HUES64 (cell line): Measurements from ENCODE around the gene AACS.
A peak's percentile ranks its signal among the peaks of the same experiment; 100 is the strongest.

Experiments
- H3K27ac ChIP-seq: 2 replicates; pipeline ENCODE4 v1.7.0; 2013; ENCODE audit warnings: low read depth, low read length, inconsistent platforms
- H3K27me3 ChIP-seq: 2 replicates; pipeline ENCODE4 v1.6.1; 2013; ENCODE audit warnings: mild to moderate bottlenecking, low read length; ENCODE audit not compliant: insufficient read depth
- H3K36me3 ChIP-seq: 2 replicates; pipeline ENCODE4 v1.6.1; 2013; ENCODE audit warnings: mild to moderate bottlenecking, low read length; ENCODE audit not compliant: insufficient read depth
- H3K4me1 ChIP-seq: 2 replicates; pipeline ENCODE4 v1.6.1; 2013; ENCODE audit warnings: mild to moderate bottlenecking, low read length, moderate library complexity; ENCODE audit not compliant: insufficient read depth
- H3K4me3 ChIP-seq: 2 replicates; pipeline ENCODE4 v1.5.1; 2013; ENCODE audit warnings: mild to moderate bottlenecking, low read length, moderate library complexity
- H3K9ac ChIP-seq: 2 replicates; pipeline ENCODE4 v1.6.1; 2013; ENCODE audit warnings: mild to moderate bottlenecking, low read depth, low read length
- H3K9me3 ChIP-seq: 2 replicates; pipeline ENCODE4 v1.6.1; 2013; ENCODE audit warnings: low read depth, low read length; ENCODE audit not compliant: insufficient read depth
- WGBS: fragments of 150-250, 120-280 bp; methylation state at CpG from one replicate; pipeline ENCODE4 v1.1.7; 2013; ENCODE audit warnings: missing lambda C conversion rate; 5-methylcytosine and 5-hydroxymethylcytosine counted together

Gene AACS

DNA sequence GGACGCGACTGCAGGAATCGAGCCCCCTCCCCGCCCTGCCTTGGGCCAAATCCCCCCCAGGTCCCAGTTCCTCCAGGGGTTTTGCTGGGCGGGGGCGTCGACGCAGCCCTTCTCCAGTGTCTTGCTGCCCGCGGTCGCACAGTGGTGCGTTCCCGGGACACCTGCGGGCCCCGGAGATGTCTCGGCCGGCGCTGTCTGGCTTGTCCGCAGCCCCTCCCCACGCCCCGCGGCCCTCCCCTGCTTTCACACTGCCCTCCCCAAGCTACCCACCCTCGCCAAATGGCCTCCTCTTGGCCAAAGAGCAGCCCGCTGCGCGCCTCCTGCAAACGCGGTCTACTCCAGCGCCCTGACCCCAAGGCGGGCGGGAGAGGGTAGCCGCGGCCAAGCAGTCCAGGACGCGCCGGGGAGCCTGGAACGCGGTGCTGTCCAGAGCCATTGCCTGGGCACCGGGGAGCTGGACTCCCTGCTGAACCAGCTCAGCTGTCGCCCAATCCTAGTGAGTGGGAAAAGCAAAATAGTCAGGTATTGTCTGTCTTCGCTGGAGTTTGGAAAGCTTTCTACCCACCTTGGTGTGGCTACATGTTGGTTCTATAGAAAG is 122.0 kb downstream of the AACS start:
- H3K27me3 ChIP-seq = peaks cover 56% of the 10 kb centered on the region
- H3K27ac ChIP-seq = no peak overlapping the region
- H3K4me3 ChIP-seq = peak overlapping the region; percentile 71
- no peaks in the 10 kb centered on the region for H3K9me3 ChIP-seq
- H3K9ac ChIP-seq = peak overlapping the region; percentile 48
- under 1% methylated on average over 41 of the region's 41 CpGs for WGBS
- no peaks in the 10 kb centered on the region for H3K36me3 ChIP-seq
- H3K4me1 ChIP-seq = peaks cover 40% of the 10 kb centered on the region

- under 1% methylated on average over 22 of the region's 25 CpGs for WGBS
- Histone ChIP-seq H3K36me3 (no peaks in the 10 kb centered on the region), H3K4me1 (peaks cover 46% of the 10 kb centered on the region), H3K9me3 (no peaks in the 10 kb centered on the region), H3K27ac (peak overlapping the region; percentile 68; the same call in 1 of the 2 replicates), H3K4me3 (peak overlapping the region; percentile 71), H3K27me3 (peaks cover 58% of the 10 kb centered on the region), H3K9ac (peak overlapping the region; percentile 48)
Measured at GRCh38 chr12:125187780-125188741, 122.8 kb downstream of the AACS start.

- WGBS = 2% methylated on average over 7 of the region's 10 CpGs
- no peaks in the 10 kb centered on the region for H3K36me3 ChIP-seq
- H3K27me3 ChIP-seq = peaks cover 59% of the 10 kb centered on the region
- no peak overlapping the region for H3K27ac ChIP-seq
- peak overlapping the region; percentile 35 for H3K4me3 ChIP-seq
- H3K4me1 ChIP-seq = peaks cover 50% of the 10 kb centered on the region
- no peaks in the 10 kb centered on the region for H3K9me3 ChIP-seq
- no peak overlapping the region for H3K9ac ChIP-seq
Measured at GRCh38 chr12:125189015-125189414, 123.8 kb downstream of the AACS start.

- Histone ChIP-seq H3K27me3 (peaks cover 54% of the 10 kb centered on the region), H3K4me3 (peak overlapping the region; percentile 35), H3K27ac (no peak overlapping the region), H3K36me3 (no peaks in the 10 kb centered on the region), H3K9ac (no peak overlapping the region), H3K9me3 (no peaks in the 10 kb centered on the region), H3K4me1 (peaks cover 49% of the 10 kb centered on the region)
- WGBS = 19% methylated on average over 6 of the region's 8 CpGs
Measured at GRCh38 chr12:125189502-125189901, 124.3 kb downstream of the AACS start.

GRCh38 chr12:125191361-125192087 is 126.3 kb downstream of the AACS start:
- H3K36me3 ChIP-seq = no peaks in the 10 kb centered on the region
- H3K27ac ChIP-seq = no peak overlapping the region
- H3K4me3 ChIP-seq = no peak overlapping the region
- H3K9ac ChIP-seq = no peak overlapping the region
- peaks cover 43% of the 10 kb centered on the region for H3K4me1 ChIP-seq
- H3K27me3 ChIP-seq = peaks cover 43% of the 10 kb centered on the region
- H3K9me3 ChIP-seq = no peaks in the 10 kb centered on the region
- WGBS = 80% methylated on average over 10 of the region's 10 CpGs

DNA sequence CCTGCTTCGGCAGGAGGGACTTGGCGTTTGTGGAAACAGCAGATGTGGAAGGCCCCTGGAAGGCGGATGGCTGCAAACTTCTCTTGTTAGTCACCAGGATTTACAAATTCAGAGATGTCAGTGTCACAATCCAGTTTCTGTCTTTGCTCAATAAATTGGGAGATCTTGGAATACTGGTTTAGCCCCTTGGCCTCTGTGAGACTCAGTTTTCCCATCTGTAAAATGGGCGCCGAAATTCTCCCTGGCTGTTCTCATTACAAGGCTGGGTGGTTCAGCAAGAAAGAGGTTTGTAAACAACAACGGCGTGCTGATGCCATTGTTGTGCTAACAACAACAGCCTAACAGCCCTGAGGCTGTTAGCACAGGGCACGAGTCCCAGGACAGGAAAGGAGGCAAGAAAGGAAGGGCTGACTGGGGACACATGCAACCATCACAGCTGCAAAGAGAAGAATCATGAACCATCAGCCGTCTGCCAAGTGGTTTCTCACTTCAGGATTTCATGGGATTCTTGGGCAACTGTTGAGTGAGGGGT is 127.5 kb downstream of the AACS start:
- H3K27ac ChIP-seq = no peak overlapping the region
- no peak overlapping the region for H3K4me3 ChIP-seq
- peaks cover 40% of the 10 kb centered on the region for H3K4me1 ChIP-seq
- H3K9ac ChIP-seq = no peak overlapping the region
- no peaks in the 10 kb centered on the region for H3K36me3 ChIP-seq
- no peaks in the 10 kb centered on the region for H3K9me3 ChIP-seq
- peaks cover 34% of the 10 kb centered on the region for H3K27me3 ChIP-seq
- WGBS = 62% methylated on average over 9 of the region's 9 CpGs
